Brain microvascular endothelial cell (primary cell): ENCODE measurements around the gene P2RY14.

Source experiments
- DNase-seq: peaks from one replicate; pipeline ENCODE4 v3.0.0-alpha.2; 2020
- H3K27ac ChIP-seq: fragments of 250-450 bp; sonication (Bioruptor Pico); 2 replicates; pipeline ENCODE4 v1.5.1; 2020; ENCODE audit warnings: mild to moderate bottlenecking, moderate library complexity
- H3K27me3 ChIP-seq: fragments of 250-450 bp; sonication (Bioruptor Pico); replicated peaks from 2 replicates; pipeline ENCODE4 v1.5.1; 2020; ENCODE audit warnings: mild to moderate bottlenecking
- H3K36me3 ChIP-seq: fragments of 250-450 bp; sonication (Bioruptor Pico); replicated peaks from 2 replicates; pipeline ENCODE4 v1.5.1; 2020; ENCODE audit warnings: mild to moderate bottlenecking
- H3K4me3 ChIP-seq: 2 replicates; pipeline ENCODE4 v1.5.1; 2011; ENCODE audit warnings: low read depth, mild to moderate bottlenecking, control low read depth, low read length, moderate library complexity
- CTCF ChIP-seq: IDR thresholded peaks from 2 replicates; pipeline ENCODE4 v1.5.1; 2011; ENCODE audit warnings: low read depth, mild to moderate bottlenecking, moderate library complexity, low read length, control low read depth, inconsistent platforms; ENCODE audit errors: missing control alignments
- in situ Hi-C: cut with HindIII; loops from 2 replicates; pipeline ENCODE4 v1.10.0; 2017; ENCODE audit warnings: low sequenced_read_pairs, low pct_ligation_motif_present

P2RY14 gene

GRCh38 chr3:151197228-151197627 lies 81.1 kb downstream of the P2RY14 start:
- Histone ChIP-seq H3K27me3 (no peaks in the 10 kb centered on the region), H3K4me3 (no peak overlapping the region), H3K36me3 (no peaks in the 10 kb centered on the region), H3K27ac (no peak overlapping the region)
- no peak for TF ChIP-seq CTCF
- in situ Hi-C loops: no loop called here
- DNase-seq: no peak

DNA sequence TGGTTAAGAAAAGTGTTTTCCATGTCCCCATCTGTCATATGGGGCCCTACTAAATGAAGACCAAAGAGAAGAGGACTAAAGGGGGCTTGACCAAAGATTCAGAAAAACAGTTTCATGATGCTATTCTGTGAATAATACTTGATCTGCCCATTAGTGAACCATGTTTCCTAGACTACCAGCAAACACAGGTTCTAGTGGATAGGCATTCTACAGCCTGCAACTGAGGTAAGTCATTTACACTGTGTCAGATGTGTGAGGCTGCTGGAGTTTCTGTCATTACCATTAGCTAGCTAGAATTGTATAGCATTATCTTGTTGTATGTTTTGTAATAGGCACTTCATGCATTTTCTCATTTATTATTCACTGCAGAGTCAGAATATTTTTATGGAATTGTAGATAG lies 81.9 kb downstream of the P2RY14 start:
- H3K36me3 ChIP-seq: no peaks in the 10 kb centered on the region
- DNase-seq: no peak
- in situ Hi-C loops: no loop called here
- TF ChIP-seq CTCF: no peak
- H3K27ac ChIP-seq: no peak overlapping the region
- H3K27me3 ChIP-seq: no peaks in the 10 kb centered on the region
- no peak overlapping the region for H3K4me3 ChIP-seq

DNA sequence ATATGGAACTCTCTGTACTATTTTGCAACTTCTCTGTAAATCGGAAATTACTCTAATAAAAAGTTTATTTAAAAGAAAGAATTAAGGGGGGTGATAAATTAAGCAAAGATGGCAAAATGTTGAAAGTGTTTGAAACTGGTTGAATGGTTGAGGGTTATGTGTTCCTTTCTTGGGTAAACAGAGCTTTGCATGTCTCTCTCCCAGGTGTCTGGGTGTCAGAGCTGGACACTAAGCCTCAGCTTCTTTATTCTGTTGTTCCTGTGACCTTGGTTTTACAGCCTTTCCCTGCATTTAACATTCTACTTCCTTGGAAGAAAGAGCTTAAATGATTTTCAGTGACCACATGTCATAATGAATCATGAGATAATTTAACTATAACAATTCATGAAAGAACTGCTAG lies 82.5 kb downstream of the P2RY14 start:
- Histone ChIP-seq H3K27ac (no peak overlapping the region), H3K36me3 (no peaks in the 10 kb centered on the region), H3K27me3 (no peaks in the 10 kb centered on the region), H3K4me3 (no peak overlapping the region)
- in situ Hi-C loops: no loop called here
- no peak for TF ChIP-seq CTCF
- DNase-seq: no peak

DNA sequence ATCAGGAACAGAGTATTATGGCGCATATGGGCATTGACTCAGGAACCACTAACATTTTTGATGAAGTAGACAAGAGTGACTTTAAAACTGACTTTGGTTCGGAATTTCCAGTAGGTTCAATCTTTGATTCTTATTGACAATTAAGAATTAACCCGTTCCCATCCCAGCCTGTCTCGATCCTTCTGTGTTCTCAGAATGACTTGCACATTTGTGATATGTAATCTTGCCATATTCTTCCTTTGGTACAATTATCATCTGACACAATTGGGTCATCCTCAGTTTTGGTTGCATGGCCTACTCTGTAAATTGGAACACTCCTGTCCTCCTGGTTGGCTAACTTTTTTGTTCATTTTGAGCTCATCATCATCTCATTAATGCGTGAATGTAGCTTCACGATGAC lies 85.8 kb downstream of the P2RY14 start:
- Histone ChIP-seq H3K27me3 (no peaks in the 10 kb centered on the region), H3K4me3 (no peak overlapping the region), H3K27ac (no peak overlapping the region), H3K36me3 (no peaks in the 10 kb centered on the region)
- in situ Hi-C loops: no loop called here
- DNase-seq: no peak
- TF ChIP-seq CTCF: no peak

GRCh38 chr3:151191095-151191494 lies 87.2 kb downstream of the P2RY14 start:
- no peak overlapping the region for H3K27ac ChIP-seq
- no peaks in the 10 kb centered on the region for H3K36me3 ChIP-seq
- in situ Hi-C loops: no loop called here
- no peak overlapping the region for H3K4me3 ChIP-seq
- no peak for TF ChIP-seq CTCF
- no peak for DNase-seq
- H3K27me3 ChIP-seq: no peaks in the 10 kb centered on the region

DNA sequence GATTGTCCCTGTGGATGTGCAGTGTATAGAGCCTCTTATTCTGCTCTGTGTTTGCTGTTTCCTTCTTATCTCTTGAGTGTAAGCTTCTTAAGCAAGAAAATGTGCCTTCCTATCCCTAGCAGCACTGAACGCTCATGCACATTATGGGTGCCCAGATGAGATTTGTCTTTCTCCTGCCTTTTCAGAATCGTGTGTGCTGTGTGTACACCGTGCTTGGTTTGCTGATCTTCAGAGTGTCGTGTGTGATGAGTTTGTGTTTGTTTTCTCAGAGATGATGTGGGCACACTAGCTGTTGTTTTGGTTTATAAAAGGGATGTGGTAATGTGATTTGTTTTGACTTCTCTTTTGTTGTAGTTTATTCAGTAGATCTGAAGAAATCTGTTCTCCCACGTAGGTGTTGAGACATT lies 95.1 kb downstream of the P2RY14 start:
- in situ Hi-C loops: no loop called here
- no peak for DNase-seq
- TF ChIP-seq CTCF: no peak
- Histone ChIP-seq H3K36me3 (no peaks in the 10 kb centered on the region), H3K27me3 (no peaks in the 10 kb centered on the region), H3K4me3 (no peak overlapping the region), H3K27ac (no peak overlapping the region)
